HepG2 (cell line): ENCODE results near the gene RTKN2. TPM values are rescaled to one million over a fixed set of nuclear protein-coding genes. Genes with fewer than 3 reads are reported as not detected.

Experiments used
- HHEX ChIP-seq: IDR thresholded peaks from 2 replicates; pipeline ENCODE4 v1.6.1; 2016; ENCODE audit warnings: control low read depth
- NAIF1 ChIP-seq: sonication (generic); formaldehyde crosslinking; IDR thresholded peaks from 2 replicates; pipeline ENCODE4 v1.5.0; 2020; ENCODE audit warnings: mild to moderate bottlenecking, missing genetic modification reagents, borderline replicate concordance
- ZNF350 ChIP-seq: sonication (generic); formaldehyde crosslinking; IDR thresholded peaks from 2 replicates; pipeline ENCODE4 v1.4.0; 2020; ENCODE audit warnings: mild to moderate bottlenecking, low read depth, missing genetic modification reagents, borderline replicate concordance
- ZNF556 ChIP-seq: sonication (generic); formaldehyde crosslinking; IDR thresholded peaks from 2 replicates; pipeline ENCODE4 v1.4.0; 2020; ENCODE audit warnings: mild to moderate bottlenecking, missing genetic modification reagents, borderline replicate concordance
- ZNF776 ChIP-seq: sonication (generic); formaldehyde crosslinking; IDR thresholded peaks from 2 replicates; pipeline ENCODE4 v1.4.0; 2020; ENCODE audit warnings: mild to moderate bottlenecking, missing genetic modification reagents
- ZZZ3 ChIP-seq: sonication (generic); formaldehyde crosslinking; IDR thresholded peaks from 2 replicates; pipeline ENCODE4 v1.4.0; 2020; ENCODE audit warnings: missing genetic modification reagents, mild to moderate bottlenecking, borderline replicate concordance
- polyA plus RNA-seq, 8 experiments: library from polyadenylated mRNA; depleted of rRNA in 3 of 8; stranded (reverse) in 7 of 8; unstranded in 1 of 8; fragments of >200 nt; fragmentation: Illumina TruSeq in 4 of 8; extraction: Trizol in 4 of 8; gene quantifications; 2 replicates each; pipeline versions ENCODE4 v1.2.1 to v1.2.3, GENCODE V29; 2011 to 2016; ENCODE audit warnings: low read depth in 4 of 8, missing spikeins in 1 of 8, mixed read lengths in 1 of 8; ENCODE audit not compliant: insufficient read depth in 1 of 8
- total RNA-seq, 5 experiments: library from RNA; depleted of rRNA; stranded (reverse); fragments of >200 nt; fragmentation: Illumina TruSeq; extraction: Trizol; gene quantifications; 2 replicates each; pipeline ENCODE4 v1.2.3, GENCODE V29; 2016; ENCODE audit warnings: low read depth in 1 of 5
- TF ChIP-seq, protein P1 (sequence below): sonication (generic); formaldehyde crosslinking; IDR thresholded peaks from 2 replicates; pipeline ENCODE4 v1.9.0; 2021; ENCODE audit warnings: missing genetic modification reagents, borderline replicate concordance
- TF ChIP-seq, protein P2 (sequence below): sonication (generic); formaldehyde crosslinking; IDR thresholded peaks from 2 replicates; pipeline ENCODE4 v1.8.0; 2022; ENCODE audit warnings: mild to moderate bottlenecking, missing genetic modification reagents, moderate library complexity
- TF ChIP-seq, protein P3 (sequence below): sonication (generic); formaldehyde crosslinking; IDR thresholded peaks from 2 replicates; pipeline ENCODE4 v1.4.0; 2020; ENCODE audit warnings: mild to moderate bottlenecking, missing genetic modification reagents
- TF ChIP-seq, protein P4 (sequence below): sonication (generic); formaldehyde crosslinking; IDR thresholded peaks from 2 replicates; pipeline ENCODE4 v1.8.1; 2023; ENCODE audit warnings: mild to moderate bottlenecking, inconsistent platforms, moderate library complexity, missing genetic modification reagents, borderline replicate concordance
- TF ChIP-seq, protein P5 (sequence below): sonication (generic); formaldehyde crosslinking; IDR thresholded peaks from 2 replicates; pipeline ENCODE4 v1.4.0; 2020; ENCODE audit warnings: missing genetic modification reagents
- TF ChIP-seq, protein P6 (sequence below): sonication (generic); formaldehyde crosslinking; IDR thresholded peaks from 2 replicates; pipeline ENCODE4 v1.8.0; 2022; ENCODE audit warnings: missing genetic modification reagents, mild to moderate bottlenecking, inconsistent platforms, borderline replicate concordance

The RTKN2 gene
- total and polyA plus RNA-seq, 2 of the 13 experiments (the other 11 are each of a cell fraction or from before 2014, with no cell fraction given), result 2.2 to 7.0 TPM

DNA sequence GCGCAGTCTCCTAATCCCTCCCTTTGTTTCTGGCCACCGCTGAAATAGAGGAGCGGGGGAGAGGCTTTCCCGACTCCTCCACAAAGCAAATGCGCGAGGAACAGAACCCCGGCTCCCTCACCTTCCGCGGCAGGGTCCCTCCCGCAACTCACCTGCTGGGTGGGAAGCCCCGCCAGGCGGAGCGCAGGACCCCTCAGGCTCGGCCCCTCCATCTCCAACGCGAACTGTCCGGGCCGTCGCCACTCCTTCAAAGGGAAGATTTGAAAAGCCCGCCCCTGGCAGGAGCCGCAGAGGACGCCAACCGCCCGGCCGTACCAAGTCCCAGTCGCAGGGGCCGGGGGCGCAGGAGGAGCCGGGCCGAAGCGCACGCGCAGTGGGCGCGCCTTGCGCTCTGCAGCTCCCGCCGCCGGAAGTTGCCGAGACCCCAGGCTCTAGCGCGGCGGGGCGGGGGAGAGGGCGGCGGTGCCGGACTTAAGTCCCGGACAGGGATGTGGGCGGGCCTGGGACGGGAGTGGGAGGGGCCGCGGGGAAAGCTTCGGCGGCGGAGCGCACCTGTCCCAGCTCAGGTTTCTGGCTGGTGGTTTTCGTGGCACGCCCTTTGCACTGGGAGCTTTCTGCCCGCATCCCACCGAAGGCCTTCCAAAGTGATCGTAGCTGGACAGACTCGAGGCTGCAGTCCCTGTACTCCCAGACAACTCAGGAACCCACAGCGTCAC is at the start of gene RTKN2 (continued):
- TF ChIP-seq, protein P1, sequence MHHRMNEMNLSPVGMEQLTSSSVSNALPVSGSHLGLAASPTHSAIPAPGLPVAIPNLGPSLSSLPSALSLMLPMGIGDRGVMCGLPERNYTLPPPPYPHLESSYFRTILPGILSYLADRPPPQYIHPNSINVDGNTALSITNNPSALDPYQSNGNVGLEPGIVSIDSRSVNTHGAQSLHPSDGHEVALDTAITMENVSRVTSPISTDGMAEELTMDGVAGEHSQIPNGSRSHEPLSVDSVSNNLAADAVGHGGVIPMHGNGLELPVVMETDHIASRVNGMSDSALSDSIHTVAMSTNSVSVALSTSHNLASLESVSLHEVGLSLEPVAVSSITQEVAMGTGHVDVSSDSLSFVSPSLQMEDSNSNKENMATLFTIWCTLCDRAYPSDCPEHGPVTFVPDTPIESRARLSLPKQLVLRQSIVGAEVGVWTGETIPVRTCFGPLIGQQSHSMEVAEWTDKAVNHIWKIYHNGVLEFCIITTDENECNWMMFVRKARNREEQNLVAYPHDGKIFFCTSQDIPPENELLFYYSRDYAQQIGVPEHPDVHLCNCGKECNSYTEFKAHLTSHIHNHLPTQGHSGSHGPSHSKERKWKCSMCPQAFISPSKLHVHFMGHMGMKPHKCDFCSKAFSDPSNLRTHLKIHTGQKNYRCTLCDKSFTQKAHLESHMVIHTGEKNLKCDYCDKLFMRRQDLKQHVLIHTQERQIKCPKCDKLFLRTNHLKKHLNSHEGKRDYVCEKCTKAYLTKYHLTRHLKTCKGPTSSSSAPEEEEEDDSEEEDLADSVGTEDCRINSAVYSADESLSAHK (CRISPR knock-in tag), result no peak
- TF ChIP-seq, protein P2, sequence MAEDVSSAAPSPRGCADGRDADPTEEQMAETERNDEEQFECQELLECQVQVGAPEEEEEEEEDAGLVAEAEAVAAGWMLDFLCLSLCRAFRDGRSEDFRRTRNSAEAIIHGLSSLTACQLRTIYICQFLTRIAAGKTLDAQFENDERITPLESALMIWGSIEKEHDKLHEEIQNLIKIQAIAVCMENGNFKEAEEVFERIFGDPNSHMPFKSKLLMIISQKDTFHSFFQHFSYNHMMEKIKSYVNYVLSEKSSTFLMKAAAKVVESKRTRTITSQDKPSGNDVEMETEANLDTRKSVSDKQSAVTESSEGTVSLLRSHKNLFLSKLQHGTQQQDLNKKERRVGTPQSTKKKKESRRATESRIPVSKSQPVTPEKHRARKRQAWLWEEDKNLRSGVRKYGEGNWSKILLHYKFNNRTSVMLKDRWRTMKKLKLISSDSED (CRISPR knock-in tag), result no peak
- TF ChIP-seq ZNF776 (CRISPR knock-in tag) (0 out of 2 replicates have a peak, but pooled peaks have one; percentile 63), NAIF1 (CRISPR knock-in tag) (no peak; the same call in 1 of the 2 replicates), ZNF556 (CRISPR knock-in tag) (no peak), ZZZ3 (0 out of 2 replicates have a peak, but pooled peaks have one; percentile 35), HHEX (CRISPR knock-in tag) (no peak), ZNF350 (peak; percentile 75)
- TF ChIP-seq, protein P3, sequence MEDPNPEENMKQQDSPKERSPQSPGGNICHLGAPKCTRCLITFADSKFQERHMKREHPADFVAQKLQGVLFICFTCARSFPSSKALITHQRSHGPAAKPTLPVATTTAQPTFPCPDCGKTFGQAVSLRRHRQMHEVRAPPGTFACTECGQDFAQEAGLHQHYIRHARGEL, result no peak
- TF ChIP-seq, protein P4, sequence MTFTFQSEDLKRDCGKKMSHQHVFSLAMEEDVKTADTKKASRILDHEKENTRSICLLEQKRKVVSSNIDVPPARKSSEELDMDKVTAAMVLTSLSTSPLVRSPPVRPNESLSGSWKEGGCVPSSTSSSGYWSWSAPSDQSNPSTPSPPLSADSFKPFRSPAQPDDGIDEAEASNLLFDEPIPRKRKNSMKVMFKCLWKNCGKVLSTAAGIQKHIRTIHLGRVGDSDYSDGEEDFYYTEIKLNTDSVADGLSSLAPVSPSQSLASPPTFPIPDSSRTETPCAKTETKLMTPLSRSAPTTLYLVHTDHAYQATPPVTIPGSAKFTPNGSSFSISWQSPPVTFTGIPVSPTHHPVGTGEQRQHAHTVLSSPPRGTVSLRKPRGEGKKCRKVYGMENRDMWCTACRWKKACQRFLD (CRISPR knock-in tag), result no peak
- TF ChIP-seq, protein P5, sequence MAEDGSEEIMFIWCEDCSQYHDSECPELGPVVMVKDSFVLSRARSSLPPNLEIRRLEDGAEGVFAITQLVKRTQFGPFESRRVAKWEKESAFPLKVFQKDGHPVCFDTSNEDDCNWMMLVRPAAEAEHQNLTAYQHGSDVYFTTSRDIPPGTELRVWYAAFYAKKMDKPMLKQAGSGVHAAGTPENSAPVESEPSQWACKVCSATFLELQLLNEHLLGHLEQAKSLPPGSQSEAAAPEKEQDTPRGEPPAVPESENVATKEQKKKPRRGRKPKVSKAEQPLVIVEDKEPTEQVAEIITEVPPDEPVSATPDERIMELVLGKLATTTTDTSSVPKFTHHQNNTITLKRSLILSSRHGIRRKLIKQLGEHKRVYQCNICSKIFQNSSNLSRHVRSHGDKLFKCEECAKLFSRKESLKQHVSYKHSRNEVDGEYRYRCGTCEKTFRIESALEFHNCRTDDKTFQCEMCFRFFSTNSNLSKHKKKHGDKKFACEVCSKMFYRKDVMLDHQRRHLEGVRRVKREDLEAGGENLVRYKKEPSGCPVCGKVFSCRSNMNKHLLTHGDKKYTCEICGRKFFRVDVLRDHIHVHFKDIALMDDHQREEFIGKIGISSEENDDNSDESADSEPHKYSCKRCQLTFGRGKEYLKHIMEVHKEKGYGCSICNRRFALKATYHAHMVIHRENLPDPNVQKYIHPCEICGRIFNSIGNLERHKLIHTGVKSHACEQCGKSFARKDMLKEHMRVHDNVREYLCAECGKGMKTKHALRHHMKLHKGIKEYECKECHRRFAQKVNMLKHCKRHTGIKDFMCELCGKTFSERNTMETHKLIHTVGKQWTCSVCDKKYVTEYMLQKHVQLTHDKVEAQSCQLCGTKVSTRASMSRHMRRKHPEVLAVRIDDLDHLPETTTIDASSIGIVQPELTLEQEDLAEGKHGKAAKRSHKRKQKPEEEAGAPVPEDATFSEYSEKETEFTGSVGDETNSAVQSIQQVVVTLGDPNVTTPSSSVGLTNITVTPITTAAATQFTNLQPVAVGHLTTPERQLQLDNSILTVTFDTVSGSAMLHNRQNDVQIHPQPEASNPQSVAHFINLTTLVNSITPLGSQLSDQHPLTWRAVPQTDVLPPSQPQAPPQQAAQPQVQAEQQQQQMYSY, result peak; percentile 93
- TF ChIP-seq, protein P6, sequence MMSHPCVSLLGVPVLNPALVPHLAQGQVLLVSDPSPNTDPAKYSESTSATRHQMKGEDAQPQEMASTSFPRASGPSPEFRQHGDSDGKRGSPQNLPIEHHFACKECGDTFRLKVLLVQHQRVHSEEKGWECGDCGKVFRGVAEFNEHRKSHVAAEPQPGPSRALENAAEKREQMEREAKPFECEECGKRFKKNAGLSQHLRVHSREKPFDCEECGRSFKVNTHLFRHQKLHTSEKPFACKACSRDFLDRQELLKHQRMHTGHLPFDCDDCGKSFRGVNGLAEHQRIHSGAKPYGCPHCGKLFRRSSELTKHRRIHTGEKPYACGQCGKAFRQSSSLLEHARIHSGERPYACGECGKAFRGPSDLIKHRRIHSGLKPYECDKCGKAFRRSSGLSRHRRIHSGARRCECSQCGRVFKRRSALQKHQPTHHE (CRISPR knock-in tag), result 0 out of 2 replicates have a peak, but pooled peaks have one; percentile 14
